ENCODE results near the gene SPOUT1.

The SPOUT1 gene

DNA sequence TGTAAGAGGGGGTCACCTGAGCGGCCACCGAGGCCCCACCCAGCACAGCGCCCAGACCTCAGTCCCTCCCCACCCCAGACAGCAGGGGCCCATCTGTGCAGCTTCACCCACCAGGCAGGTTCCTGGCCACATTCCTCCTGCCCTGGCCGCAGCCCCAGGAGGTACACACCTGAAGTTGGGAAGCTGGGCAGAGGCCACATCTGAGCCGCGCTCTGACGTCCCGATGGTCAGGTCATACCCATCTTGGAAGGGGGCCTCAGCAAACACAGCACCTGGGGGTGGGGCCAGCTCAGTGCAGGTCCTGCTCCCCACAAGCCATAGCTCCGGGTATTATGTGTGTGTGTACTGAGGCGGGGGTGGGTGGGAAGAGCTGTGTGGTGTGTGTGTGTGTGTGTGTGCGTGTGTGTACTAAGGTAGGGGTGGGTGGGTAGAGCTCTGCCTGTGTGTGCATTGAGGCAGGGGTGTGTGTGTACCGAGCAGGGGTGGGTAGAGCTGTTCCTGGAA, 5.6 kb downstream of the SPOUT1 start:
- H3K4me3 ChIP-seq (ENCODE audit: low read depth, low read length): no peak overlapping the region
- DNase-seq (ENCODE audit: low read depth, low spot score): no peak
- in situ Hi-C loops (cut with HindIII; ENCODE audit: low sequenced_read_pairs): no loop called here
- TF ChIP-seq, protein P1, sequence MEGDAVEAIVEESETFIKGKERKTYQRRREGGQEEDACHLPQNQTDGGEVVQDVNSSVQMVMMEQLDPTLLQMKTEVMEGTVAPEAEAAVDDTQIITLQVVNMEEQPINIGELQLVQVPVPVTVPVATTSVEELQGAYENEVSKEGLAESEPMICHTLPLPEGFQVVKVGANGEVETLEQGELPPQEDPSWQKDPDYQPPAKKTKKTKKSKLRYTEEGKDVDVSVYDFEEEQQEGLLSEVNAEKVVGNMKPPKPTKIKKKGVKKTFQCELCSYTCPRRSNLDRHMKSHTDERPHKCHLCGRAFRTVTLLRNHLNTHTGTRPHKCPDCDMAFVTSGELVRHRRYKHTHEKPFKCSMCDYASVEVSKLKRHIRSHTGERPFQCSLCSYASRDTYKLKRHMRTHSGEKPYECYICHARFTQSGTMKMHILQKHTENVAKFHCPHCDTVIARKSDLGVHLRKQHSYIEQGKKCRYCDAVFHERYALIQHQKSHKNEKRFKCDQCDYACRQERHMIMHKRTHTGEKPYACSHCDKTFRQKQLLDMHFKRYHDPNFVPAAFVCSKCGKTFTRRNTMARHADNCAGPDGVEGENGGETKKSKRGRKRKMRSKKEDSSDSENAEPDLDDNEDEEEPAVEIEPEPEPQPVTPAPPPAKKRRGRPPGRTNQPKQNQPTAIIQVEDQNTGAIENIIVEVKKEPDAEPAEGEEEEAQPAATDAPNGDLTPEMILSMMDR (IDR thresholded peaks at IDR 0.05; ENCODE audit: low read depth, low read length): no peak

DNA sequence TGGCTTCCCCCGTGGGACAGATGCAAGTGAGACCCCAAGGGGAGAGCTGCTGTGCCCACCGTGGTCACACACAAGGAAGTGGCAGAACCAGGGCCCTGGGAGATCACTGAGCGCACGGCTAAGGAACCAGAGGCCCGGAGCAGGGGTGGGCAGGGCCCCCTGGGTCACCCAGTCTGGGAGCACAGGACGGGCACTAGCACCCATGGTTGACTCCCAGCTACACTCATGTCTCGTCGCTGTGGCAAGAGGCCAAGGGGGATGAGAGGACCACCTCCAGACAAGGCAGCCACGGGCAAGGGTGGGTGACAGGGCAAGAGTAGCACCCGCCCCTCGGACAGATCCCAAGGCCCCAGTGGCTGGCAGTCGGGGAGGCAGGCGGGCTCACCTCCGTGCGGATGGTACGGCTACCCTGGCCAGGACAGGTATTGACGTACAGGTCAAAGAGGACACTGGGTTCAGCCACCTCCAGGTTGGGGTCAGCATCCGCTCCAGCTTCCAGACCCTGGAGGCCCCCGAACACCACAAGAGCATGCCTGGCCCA, 6.2 kb downstream of the SPOUT1 start:
- no peak overlapping the region for H3K4me3 ChIP-seq (ENCODE audit: low read depth, low read length)
- in situ Hi-C loops (cut with HindIII; ENCODE audit: low sequenced_read_pairs): no loop called here
- TF ChIP-seq, protein P1 (IDR thresholded peaks at IDR 0.05; ENCODE audit: low read depth, low read length): no peak
- DNase-seq (ENCODE audit: low read depth, low spot score): no peak

DNA sequence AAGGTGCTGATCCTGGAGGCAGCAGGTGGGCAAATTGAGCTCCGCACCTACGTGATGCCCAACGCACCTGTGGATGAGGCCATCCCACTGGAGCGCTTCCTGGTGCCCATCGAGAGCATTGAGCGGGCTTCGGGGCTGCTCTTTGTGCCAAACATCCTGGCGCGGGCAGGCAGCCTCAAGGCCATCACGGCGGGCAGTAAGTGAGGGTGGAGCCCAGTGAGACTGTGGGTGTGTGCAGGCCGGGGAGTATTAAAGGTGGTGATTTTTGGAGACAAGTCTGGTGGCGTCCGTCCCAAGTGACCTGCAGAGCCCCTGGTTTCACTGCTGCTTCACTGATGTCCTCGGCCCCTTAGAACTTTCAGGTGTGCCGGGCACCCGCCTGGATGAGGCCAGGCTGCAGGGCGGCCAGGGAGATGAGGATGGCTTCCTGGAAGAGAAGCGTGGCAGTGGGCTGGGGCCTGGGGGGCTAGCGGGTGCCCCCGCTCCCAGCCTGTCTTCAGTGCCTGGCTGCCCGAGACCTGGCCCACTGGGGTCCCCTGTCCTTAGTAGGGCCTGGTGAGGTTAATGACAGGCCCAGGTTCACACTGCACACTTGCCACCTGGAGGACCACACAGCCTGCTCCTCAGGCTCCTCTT, 7.1 kb downstream of the SPOUT1 start:
- TF ChIP-seq, protein P1 (IDR thresholded peaks at IDR 0.05; ENCODE audit: low read depth, low read length): no peak
- no peak for DNase-seq (ENCODE audit: low read depth, low spot score)
- in situ Hi-C loops (cut with HindIII; ENCODE audit: low sequenced_read_pairs): no loop called here
- no peak overlapping the region for H3K4me3 ChIP-seq (ENCODE audit: low read depth, low read length)

DNA sequence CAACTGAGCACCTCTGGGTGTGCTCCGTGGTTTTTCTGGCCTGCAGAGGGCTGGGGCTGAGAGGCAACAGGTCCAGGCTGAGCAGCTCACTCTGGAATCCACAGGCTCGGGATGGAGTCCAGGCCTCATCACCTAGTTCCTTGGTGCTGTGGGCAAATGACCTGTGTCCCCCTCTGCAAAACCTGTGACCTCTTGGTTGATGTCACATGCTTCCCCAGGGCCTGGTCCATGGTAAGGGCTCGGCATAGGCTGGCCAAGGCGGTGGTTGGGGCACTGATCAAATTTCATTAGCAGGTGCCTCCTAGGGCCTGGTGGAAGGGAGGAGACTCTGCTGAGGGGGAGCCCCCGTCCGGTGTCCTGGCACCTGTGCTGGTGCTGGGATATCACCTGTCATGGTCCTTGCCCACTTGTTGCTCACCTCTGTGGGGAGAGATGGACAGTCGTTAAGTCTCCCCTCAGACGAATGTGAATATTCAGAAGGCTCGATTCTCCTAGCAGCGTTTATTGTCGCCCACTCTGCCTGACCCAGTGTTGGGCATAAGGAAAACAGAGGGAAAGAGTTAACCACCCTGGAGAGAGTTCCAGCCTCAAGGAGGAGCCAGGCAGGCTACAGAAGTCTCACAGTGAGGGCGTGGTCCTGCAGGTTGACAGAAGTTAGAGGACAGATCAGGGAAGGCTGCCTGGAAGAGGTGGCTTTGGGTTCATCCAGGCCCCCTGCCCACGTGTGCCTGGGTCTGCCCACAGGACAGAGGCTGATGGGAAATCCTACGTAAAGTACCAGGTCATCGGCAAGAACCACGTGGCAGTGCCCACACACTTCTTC, 7.8 kb downstream of the SPOUT1 start:
- H3K4me3 ChIP-seq (ENCODE audit: low read depth, low read length): no peak overlapping the region
- in situ Hi-C loops (cut with HindIII; ENCODE audit: low sequenced_read_pairs): no loop called here
- TF ChIP-seq, protein P1 (IDR thresholded peaks at IDR 0.05; ENCODE audit: low read depth, low read length): no peak
- DNase-seq (ENCODE audit: low read depth, low spot score): no peak

DNA sequence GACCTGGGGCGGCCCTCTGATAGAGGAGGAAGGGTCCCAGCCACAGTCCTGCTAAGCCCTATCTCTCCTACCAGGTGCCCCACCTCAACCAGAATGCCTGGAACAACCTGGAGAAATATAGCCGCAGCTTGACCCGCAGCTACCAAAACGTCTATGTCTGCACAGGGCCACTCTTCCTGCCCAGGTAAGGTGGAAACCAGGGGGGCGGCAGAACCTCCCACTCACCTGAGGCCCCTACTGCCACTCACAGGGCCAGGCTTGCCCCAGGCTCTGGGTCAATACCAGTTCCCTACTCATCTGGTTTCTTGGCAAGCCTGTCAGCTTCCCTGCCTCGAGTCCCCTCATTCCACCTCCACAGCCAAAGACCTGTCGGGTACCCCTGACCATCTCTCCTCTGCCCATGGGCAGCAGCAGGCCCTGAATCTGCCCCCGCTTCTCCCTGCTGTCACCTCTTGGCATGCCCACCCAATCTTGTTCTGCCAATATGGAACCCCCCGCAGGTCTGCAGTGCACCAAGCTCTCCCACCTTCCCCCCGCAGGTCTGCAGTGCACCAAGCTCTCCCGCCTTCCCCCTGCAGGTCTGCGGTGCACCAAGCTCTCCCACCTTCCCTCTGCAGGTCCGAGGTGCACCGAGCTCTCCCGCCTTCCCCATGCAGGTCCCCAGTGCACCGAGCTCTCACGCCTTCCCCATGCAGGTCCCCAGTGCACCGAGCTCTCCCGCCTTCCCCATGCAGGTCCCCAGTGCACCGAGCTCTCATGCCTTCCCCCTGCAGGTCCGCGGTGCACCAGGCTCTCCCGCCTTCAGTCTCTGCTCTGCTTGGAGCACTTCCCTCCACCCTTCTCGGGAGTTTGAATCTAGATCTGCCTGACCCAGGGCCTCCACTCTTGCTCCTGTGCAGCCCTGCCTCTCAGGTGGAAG, 8.7 kb downstream of the SPOUT1 start:
- TF ChIP-seq, protein P1 (IDR thresholded peaks at IDR 0.05; ENCODE audit: low read depth, low read length): no peak
- H3K4me3 ChIP-seq (ENCODE audit: low read depth, low read length): no peak overlapping the region
- in situ Hi-C loops (cut with HindIII; ENCODE audit: low sequenced_read_pairs): no loop called here
- no peak for DNase-seq (ENCODE audit: low read depth, low spot score)

All from astrocyte of the spinal cord (primary cell).